ENCODE measurements around the gene APLP2. TPM values are rescaled to one million over a fixed set of nuclear protein-coding genes. Genes with fewer than 3 reads are reported as not detected.

APLP2 gene
- total RNA-seq, 1 experiment from 2014 or later: 210 TPM

- DNase-seq (ENCODE audit: low read depth, low spot score) (no peak), ATAC-seq (no peak)
- no peaks in the 10 kb centered on the region; a peak in 1 of 4 replicates for H3K4me1 ChIP-seq (ENCODE audit: control insufficient read depth in 1 of 2, insufficient read depth in 2 of 2, low read length in 2 of 2)
- no peaks in the 10 kb centered on the region for H3K27me3 ChIP-seq (ENCODE audit: insufficient read depth, low read length)
- H3K27ac ChIP-seq (ENCODE audit: low read depth, low read length): no peak overlapping the region
- no peaks in the 10 kb centered on the region for H3K9me2 ChIP-seq (ENCODE audit: insufficient read depth)
- ChIA-PET CTCF (no interaction called here), RAD21 (ENCODE audit: low non-redundant PET in 1 of 2, low total read pairs in 2 of 2, uncharacterized antibody in 2 of 2, unreplicated experiment in 2 of 2) (no interaction called here), POLR2A (no interaction called here)
- TF ChIP-seq POLR2A (IDR thresholded peaks at IDR 0.05; ENCODE audit: borderline replicate concordance, extremely low read depth, insufficient read depth, insufficient read length) (no peak), SRF (IDR thresholded peaks at IDR 0.05; ENCODE audit: low read depth) (no peak), ELF1 (IDR thresholded peaks at IDR 0.05; ENCODE audit: borderline replicate concordance, low read depth) (no peak), JUND (IDR thresholded peaks at IDR 0.05) (no peak), ZBTB33 (IDR thresholded peaks at IDR 0.05; ENCODE audit: extremely low read depth, insufficient replicate concordance, low read length) (no peak), CTCF (IDR thresholded peaks at IDR 0.05 in 2 of 3, conservative IDR thresholded peaks at IDR 0.05 in 1 of 3; ENCODE audit: borderline replicate concordance in 1 of 3, insufficient read depth in 1 of 3, low read depth in 2 of 3, low read length in 2 of 3) (no peak), CEBPB (IDR thresholded peaks at IDR 0.05; ENCODE audit: low read depth) (no peak), SP1 (IDR thresholded peaks at IDR 0.05; ENCODE audit: low read depth) (no peak), REST (IDR thresholded peaks at IDR 0.05; ENCODE audit: low read depth) (no peak), ZFX (IDR thresholded peaks at IDR 0.05) (no peak), SIN3A (IDR thresholded peaks at IDR 0.05; ENCODE audit: low read depth) (no peak), YY1 (IDR thresholded peaks at IDR 0.05; ENCODE audit: extremely low read depth, insufficient replicate concordance, low read depth, low read length) (no peak), EZH2phosphoT487 (IDR thresholded peaks at IDR 0.05; ENCODE audit: borderline replicate concordance) (no peak)
- BruUV-seq (replicated peaks): no TSS peak
- H3K36me3 ChIP-seq (ENCODE audit: control insufficient read depth in 1 of 2, insufficient read depth in 2 of 2, low read length in 2 of 2): no peaks in the 10 kb centered on the region
- H2AFZ ChIP-seq (ENCODE audit: low read depth, low read length, poor library complexity, severe bottlenecking): no peak overlapping the region
- no peaks in the 10 kb centered on the region for H3K9me3 ChIP-seq (ENCODE audit: control insufficient read depth in 1 of 2, insufficient read depth in 1 of 2, low read depth in 1 of 2, low read length in 2 of 2)
- H3K79me2 ChIP-seq (ENCODE audit: insufficient read depth, low read length): no peaks in the 10 kb centered on the region
- no peak overlapping the region for H3K9ac ChIP-seq (ENCODE audit: low read length)
- intact Hi-C loops (cut with micrococcal nuclease): no loop called here
- H3K4me2 ChIP-seq (ENCODE audit: low read length): no peak overlapping the region
- no peaks in the 10 kb centered on the region for H4K20me1 ChIP-seq (ENCODE audit: insufficient read depth)
- H3K4me3 ChIP-seq (replicated peaks in 1 of 2; ENCODE audit: low read depth in 1 of 2, low read length in 2 of 2): no peak overlapping the region
Measured at GRCh38 chr11:130043575-130043974, 26.1 kb upstream of the APLP2 start.
